K562 treated with DMSO at 1 percent for 12 hours (cell line): Measurements from ENCODE around the gene PRDM9. TPM values are rescaled to one million over a fixed set of nuclear protein-coding genes. Genes with fewer than 3 reads are reported as not detected.

Experiments used
- total RNA-seq: library from RNA; unstranded; fragments of 300-600 nt; gene quantifications from 2 replicates; pipeline ENCODE4 v1.2.3, GENCODE V29; 2022; ENCODE audit not compliant: insufficient read depth

PRDM9 gene
- 1.8 and 2.3 TPM in 2 replicates for total RNA-seq

GRCh38 chr5:23507278-23507685 lies at the start of gene PRDM9:
PRDM9 (plus strand) TSS chr5:23507609; CDS start chr5:23509034, 1,425 bp downstream.

